Stomach (tissue), 4 donors: Measurements from ENCODE around the gene ZCCHC14.

ENCODE experiments used
- CTCF ChIP-seq, 7 experiments: fragments of 450-650 bp in 4 of 7; fragments of 200-600 bp in 3 of 7; sonication (generic) in 3 of 7; IDR thresholded peaks; one replicate each; pipeline ENCODE4 v1.5.1; 2016 to 2019; ENCODE audit warnings: antibody characterized with exemption in 7 of 7, control low read depth in 2 of 7, mild to moderate bottlenecking in 1 of 7
- POLR2A ChIP-seq, 4 donors: fragments of 450-650 bp; IDR thresholded peaks; one replicate each; pipeline ENCODE4 v1.6.1; 2016; ENCODE audit warnings: antibody characterized with exemption in 4 of 4, control low read depth in 2 of 4, mild to moderate bottlenecking in 1 of 4, moderate library complexity in 1 of 4
- POLR2AphosphoS5 ChIP-seq, 3 donors: sonication (generic); formaldehyde crosslinking; IDR thresholded peaks; one replicate each; pipeline ENCODE4 v1.6.1; 2016; ENCODE audit warnings: antibody characterized with exemption in 3 of 3

DNA sequence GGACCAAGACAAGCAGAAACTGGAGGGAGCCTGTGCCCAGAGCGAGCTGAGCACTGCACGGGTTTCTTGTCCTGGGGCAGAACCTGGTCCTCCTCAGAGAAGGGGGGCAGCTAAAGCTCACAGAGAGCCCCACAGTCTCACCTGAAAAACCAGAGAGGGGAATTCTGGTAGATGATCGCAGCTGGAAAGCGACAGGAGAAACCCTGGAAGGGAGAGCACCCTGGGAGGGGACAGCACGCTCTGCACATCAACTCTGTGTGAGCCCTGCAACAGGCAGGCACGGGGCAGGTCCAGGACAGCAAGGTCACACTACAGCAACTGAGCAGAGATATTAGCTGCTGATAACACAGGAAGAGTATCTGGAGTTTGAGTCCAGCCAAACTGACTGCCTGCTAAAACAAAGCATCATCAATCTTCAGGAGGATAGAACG, 18.2 kb downstream of the ZCCHC14 start:
- no peak for TF ChIP-seq CTCF (IDR thresholded peaks at IDR 0.05)
- no peak for TF ChIP-seq POLR2A (IDR thresholded peaks at IDR 0.05)
- no peak for TF ChIP-seq POLR2AphosphoS5 (IDR thresholded peaks at IDR 0.05)
